ENCODE results near the gene ESRRA.

GRCh38 chr11:64305691-64306562 is 603 bp downstream of the ESRRA start:
- TF ChIP-seq, protein P1, sequence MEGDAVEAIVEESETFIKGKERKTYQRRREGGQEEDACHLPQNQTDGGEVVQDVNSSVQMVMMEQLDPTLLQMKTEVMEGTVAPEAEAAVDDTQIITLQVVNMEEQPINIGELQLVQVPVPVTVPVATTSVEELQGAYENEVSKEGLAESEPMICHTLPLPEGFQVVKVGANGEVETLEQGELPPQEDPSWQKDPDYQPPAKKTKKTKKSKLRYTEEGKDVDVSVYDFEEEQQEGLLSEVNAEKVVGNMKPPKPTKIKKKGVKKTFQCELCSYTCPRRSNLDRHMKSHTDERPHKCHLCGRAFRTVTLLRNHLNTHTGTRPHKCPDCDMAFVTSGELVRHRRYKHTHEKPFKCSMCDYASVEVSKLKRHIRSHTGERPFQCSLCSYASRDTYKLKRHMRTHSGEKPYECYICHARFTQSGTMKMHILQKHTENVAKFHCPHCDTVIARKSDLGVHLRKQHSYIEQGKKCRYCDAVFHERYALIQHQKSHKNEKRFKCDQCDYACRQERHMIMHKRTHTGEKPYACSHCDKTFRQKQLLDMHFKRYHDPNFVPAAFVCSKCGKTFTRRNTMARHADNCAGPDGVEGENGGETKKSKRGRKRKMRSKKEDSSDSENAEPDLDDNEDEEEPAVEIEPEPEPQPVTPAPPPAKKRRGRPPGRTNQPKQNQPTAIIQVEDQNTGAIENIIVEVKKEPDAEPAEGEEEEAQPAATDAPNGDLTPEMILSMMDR (IDR thresholded peaks at IDR 0.05): peak in 1 of 7 experiments; percentile 22
- no peak for TF ChIP-seq POLR2A (IDR thresholded peaks at IDR 0.05)
- TF ChIP-seq POLR2AphosphoS5 (IDR thresholded peaks at IDR 0.05): peak in 2 of 3 donors; percentile 74 to 89
- no peak for TF ChIP-seq EP300 (IDR thresholded peaks at IDR 0.05)

All from stomach (tissue), 4 donors.